Omental fat pad (tissue), 4 donors: ENCODE data around the gene SLC12A8. TPM values are rescaled to one million over a fixed set of nuclear protein-coding genes. Genes with fewer than 3 reads are reported as not detected.

Source experiments
- ATAC-seq: fragments of 150-250 bp; one replicate; pipeline ENCODE4 v1.9.1; 2016; ENCODE audit warnings: mild to moderate bottlenecking, moderate library complexity; ENCODE audit not compliant: low FRiP score
- DNase-seq: peaks from one replicate; pipeline ENCODE4 v3.0.0-alpha.2; 2019; ENCODE audit warnings: low spot score
- CTCF ChIP-seq, 3 donors: fragments of 450-650 bp; IDR thresholded peaks; one replicate each; pipeline ENCODE4 v1.5.1; 2016 to 2017; ENCODE audit warnings: antibody characterized with exemption in 3 of 3, mild to moderate bottlenecking in 3 of 3, moderate library complexity in 2 of 3
- total RNA-seq, 4 donors: library from RNA; depleted of rRNA; stranded (reverse); fragments of >200 nt; gene quantifications; one replicate each; pipeline ENCODE4 v1.1.0, GENCODE V29; 2016

SLC12A8 gene
- total RNA-seq, 4 donors from 2014 or later: 2.6 to 65.3 (median 8.7) TPM; not detected in 1

DNA sequence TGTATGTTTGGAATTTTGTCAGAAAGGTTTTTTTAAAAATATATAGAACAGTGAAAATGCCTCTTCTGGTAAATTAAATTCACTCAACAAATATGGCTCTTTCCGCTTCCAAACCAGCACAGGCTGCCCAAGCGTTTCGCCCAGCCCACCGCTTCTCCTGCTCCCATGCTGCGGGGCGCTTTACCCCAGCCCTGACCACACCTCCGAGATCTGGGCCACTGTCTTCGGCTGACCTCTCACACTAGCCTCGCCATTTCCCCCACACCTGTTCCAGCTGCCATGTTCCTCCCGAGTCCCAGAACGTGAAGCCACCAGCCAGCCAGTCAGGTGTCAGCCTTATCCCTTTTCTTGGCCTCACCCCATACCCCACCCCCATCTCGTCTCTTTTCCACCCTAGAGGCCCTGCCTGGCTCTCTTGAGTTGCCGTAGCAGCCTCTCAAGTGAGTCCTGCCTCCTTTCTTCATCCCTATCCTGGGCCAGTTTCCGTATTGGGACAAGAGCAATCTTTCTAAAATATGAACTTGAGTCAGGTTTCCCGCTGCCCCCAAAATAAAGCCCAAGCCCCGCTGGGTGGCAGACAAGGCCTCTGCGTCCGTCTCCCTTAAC, 46.5 kb downstream of the SLC12A8 start:
- DNase-seq: no peak

GRCh38 chr3:125165189-125165947, 47.2 kb downstream of the SLC12A8 start:
- no peak for DNase-seq
- ATAC-seq: peak; percentile 67
- TF ChIP-seq CTCF (IDR thresholded peaks at IDR 0.05): no peak

More for the DNA sequence above, 46.5 kb downstream of the SLC12A8 start:
- ATAC-seq: no peak
- no peak for TF ChIP-seq CTCF (IDR thresholded peaks at IDR 0.05)

DNA sequence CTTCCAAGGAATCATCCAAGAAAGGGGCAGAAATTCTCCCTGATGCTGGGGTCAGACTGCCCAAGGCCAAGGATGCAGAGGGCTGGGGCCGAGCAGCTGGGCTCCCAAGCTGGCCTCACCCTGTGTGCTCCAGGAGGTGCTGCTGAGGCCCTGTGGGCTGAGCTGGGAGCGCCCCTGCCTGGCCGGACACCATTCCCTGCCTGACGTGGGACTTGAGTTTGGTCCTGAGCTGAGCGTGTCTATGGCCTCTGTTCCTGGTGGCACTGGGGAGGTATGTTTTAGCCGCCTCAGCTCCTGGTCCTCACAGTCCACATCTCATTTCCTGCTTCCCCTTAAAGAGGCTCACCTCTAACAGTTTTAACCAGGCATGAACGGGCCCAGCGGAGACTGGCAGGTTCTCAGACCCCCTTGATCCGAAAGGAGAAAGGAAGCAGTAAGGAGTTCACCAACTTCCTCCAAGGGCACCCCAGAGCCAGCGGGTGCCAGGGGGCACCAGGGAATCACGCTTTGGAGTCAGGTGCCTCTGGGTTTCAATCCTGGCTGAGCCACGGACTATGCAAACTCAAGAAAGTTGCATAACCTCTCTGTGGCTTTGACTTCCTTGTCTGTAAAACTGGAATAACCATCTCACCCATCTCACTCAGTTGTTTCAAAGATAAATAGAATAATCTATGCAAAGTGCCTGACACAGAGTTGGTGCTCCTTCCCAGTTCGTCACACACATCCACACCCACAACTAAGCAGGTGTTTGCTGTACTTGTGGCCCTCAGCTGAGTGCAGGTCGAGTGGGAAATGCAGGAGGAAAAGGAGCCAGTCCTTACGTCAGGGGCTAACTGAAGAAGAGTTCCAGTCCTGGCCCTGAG, 48.6 kb downstream of the SLC12A8 start:
- ATAC-seq: no peak
- no peak for DNase-seq

DNA sequence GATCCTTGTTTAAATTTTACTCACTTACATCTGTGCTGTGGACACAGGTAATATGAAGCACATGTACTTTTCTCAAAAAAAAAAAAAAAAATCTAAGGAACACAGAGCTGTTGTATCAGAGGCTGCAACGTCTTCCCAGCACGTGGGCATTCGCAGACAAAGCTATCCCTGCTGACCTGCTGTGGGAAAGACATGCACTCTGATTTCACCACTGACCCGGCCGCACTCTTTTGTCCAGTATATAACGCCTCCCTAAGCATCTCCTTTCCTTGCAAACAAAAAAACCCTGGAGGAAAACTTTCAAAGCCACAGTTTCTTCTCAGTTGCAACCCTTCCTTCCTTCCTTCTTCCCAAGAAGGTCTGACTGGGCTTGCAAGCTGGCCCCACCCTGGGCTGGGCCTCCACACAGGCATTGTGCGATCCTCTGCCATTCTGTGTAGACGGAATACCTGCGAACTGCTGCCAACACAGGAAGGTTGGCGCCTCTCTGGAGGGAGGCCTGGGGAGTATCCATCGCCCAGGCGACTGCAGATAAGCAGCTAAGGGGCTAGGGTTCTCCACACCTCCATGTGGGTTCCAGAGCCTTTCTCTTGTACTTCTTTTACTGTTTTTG, 50.8 kb downstream of the SLC12A8 start:
- DNase-seq: no peak
- TF ChIP-seq CTCF (IDR thresholded peaks at IDR 0.05): no peak

More for the DNA sequence above, 48.6 kb downstream of the SLC12A8 start:
- TF ChIP-seq CTCF (IDR thresholded peaks at IDR 0.05): no peak

DNA sequence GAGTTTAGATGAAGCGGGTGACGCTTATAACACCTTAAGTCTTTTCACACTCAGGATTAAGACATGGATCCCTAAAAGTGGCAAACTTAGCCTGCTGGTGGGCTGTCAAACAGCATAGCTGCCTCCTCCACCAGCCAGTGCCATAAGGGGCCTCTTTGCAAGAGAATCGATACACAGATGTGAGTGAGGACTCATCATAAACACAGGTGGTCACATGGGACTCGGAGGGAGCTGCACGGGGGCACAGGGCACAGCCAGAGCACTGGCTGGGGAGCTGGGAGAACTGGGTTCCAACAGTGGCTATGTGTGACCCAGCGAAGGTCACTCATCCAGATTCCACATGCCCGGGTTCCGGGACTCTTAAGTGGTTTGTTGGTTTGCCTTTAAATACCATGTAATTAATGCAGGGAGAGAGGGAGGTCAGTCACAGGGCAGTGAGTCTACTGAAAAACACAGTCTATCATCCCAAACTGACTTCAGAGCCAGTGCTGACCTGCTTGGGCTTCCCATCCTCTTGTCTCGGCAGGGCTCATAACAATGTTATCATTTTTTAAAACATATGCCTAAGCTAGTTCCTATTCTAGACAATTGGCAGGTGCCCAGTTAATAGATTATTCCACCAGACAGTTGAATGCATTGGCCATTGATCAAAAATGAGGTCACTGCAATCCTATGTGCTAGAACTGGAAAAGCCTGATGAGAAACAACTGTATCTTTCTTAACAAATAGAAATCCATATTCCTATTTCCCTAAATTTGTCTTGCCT, 51.8 kb downstream of the SLC12A8 start:
- DNase-seq (no peak), ATAC-seq (no peak)
- TF ChIP-seq CTCF (IDR thresholded peaks at IDR 0.05): no peak

More for the DNA sequence above, 50.8 kb downstream of the SLC12A8 start:
- ATAC-seq: no peak

DNA sequence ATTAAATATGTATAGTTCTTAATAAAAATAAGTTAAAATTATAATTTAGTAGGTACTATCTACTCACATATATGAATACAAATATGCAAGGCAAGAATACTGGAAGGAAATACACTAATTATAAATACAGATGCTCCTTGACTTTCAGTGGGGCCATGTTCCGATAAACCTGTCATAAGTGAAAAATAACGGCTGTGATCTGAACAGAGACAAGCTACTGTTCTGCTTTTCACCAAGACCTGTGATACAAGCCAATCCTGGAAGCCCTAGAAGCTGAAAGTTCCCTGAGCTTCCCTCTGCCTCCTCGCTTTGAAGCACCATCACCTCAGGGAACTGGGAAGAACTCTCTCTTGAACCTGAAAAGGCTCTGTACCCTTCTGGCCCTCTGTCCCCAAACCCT, 55.4 kb downstream of the SLC12A8 start:
- TF ChIP-seq CTCF (IDR thresholded peaks at IDR 0.05): no peak
- ATAC-seq (no peak), DNase-seq (no peak)
